Activated CD4-positive, alpha-beta T cell treated with anti-CD3 and anti-CD28 coated beads for 4 hours (primary cell): ENCODE measurements around the gene PITPNC1.
"Not testable (repeated sequence)": the region's sequence is repeated elsewhere in the genome, so short reads cannot be mapped to it uniquely, and the experiment has no call there.

Experiments
- DNase-seq, 2 donors: peaks; one replicate each; pipeline ENCODE4 v3.0.0-alpha.2; 2020

PITPNC1 gene

GRCh38 chr17:67557921-67558320 lies 180.8 kb downstream of the PITPNC1 start:
- no peak for DNase-seq

- DNase-seq = no peak
Measured at GRCh38 chr17:67558740-67559380, 181.8 kb downstream of the PITPNC1 start.

- no peak for DNase-seq
Measured at GRCh38 chr17:67559381-67559966, 182.4 kb downstream of the PITPNC1 start.

GRCh38 chr17:67562005-67562404 lies 184.9 kb downstream of the PITPNC1 start:
- no peak for DNase-seq

GRCh38 chr17:67563692-67564228 lies 186.7 kb downstream of the PITPNC1 start:
- no peak for DNase-seq

GRCh38 chr17:67565068-67565467 lies 188.0 kb downstream of the PITPNC1 start:
- no peak for DNase-seq

GRCh38 chr17:67566656-67567055 lies 189.6 kb downstream of the PITPNC1 start:
- no peak for DNase-seq

- no peak for DNase-seq
Measured at GRCh38 chr17:67569015-67569451, 192.0 kb downstream of the PITPNC1 start.

GRCh38 chr17:67569873-67570272 lies 192.8 kb downstream of the PITPNC1 start:
- DNase-seq = no peak

- no peak for DNase-seq
Measured at GRCh38 chr17:67570797-67571196, 193.7 kb downstream of the PITPNC1 start.

GRCh38 chr17:67571478-67571877 lies 194.4 kb downstream of the PITPNC1 start:
- DNase-seq = no peak

GRCh38 chr17:67573987-67574657 lies 197.0 kb downstream of the PITPNC1 start:
- no peak for DNase-seq

GRCh38 chr17:67574658-67575293 lies 197.7 kb downstream of the PITPNC1 start:
- no peak for DNase-seq

- no peak for DNase-seq
Measured at GRCh38 chr17:67575325-67575724, 198.2 kb downstream of the PITPNC1 start.

GRCh38 chr17:67576471-67577115 lies 199.5 kb downstream of the PITPNC1 start:
- DNase-seq = no peak

- DNase-seq = no peak
Measured at GRCh38 chr17:67577429-67578141, 200.5 kb downstream of the PITPNC1 start.

GRCh38 chr17:67578142-67578457 lies 201.0 kb downstream of the PITPNC1 start:
- no peak for DNase-seq

GRCh38 chr17:67578679-67579405 lies 201.8 kb downstream of the PITPNC1 start:
- not testable (repeated sequence) for DNase-seq

- DNase-seq = no peak
Measured at GRCh38 chr17:67582673-67583081, 205.6 kb downstream of the PITPNC1 start.

- DNase-seq = no peak
Measured at GRCh38 chr17:67585077-67585602, 208.1 kb downstream of the PITPNC1 start.

- DNase-seq = no peak
Measured at GRCh38 chr17:67588326-67588725, 211.2 kb downstream of the PITPNC1 start.
